Hepatocyte (in vitro differentiated cells): ENCODE data around the gene C19orf85. TPM values are rescaled to one million over a fixed set of nuclear protein-coding genes. Genes with fewer than 3 reads are reported as not detected.

ENCODE experiments used
- DNase-seq: peaks from one replicate; pipeline ENCODE4 v3.0.0-alpha.2; 2016; ENCODE audit warnings: low spot score
- H2AFZ ChIP-seq: fragments of 200-600 bp; sonication (generic); 2 replicates; pipeline ENCODE4 v1.6.0; 2016; ENCODE audit warnings: antibody characterized with exemption, mild to moderate bottlenecking
- H3K27ac ChIP-seq: fragments of 200-600 bp; sonication (generic); 2 replicates; pipeline ENCODE4 v1.5.1; 2016; ENCODE audit warnings: mild to moderate bottlenecking
- H3K27me3 ChIP-seq: fragments of 200-600 bp; sonication (generic); 2 replicates; pipeline ENCODE4 v1.6.1; 2016
- H3K36me3 ChIP-seq: fragments of 200-600 bp; sonication (generic); replicated peaks from 2 replicates; pipeline ENCODE4 v1.5.1; 2016; ENCODE audit warnings: low read depth; ENCODE audit not compliant: insufficient read depth
- H3K4me1 ChIP-seq: fragments of 200-600 bp; sonication (generic); 2 replicates; pipeline ENCODE4 v1.5.1; 2016; ENCODE audit warnings: mild to moderate bottlenecking, moderate library complexity; ENCODE audit not compliant: insufficient read depth
- H3K4me2 ChIP-seq: fragments of 200-600 bp; sonication (generic); 2 replicates; pipeline ENCODE4 v1.6.0; 2016
- H3K4me3 ChIP-seq: fragments of 200-600 bp; sonication (generic); 2 replicates; pipeline ENCODE4 v1.5.1; 2016; ENCODE audit warnings: mild to moderate bottlenecking
- H3K79me2 ChIP-seq: fragments of 200-600 bp; sonication (generic); 2 replicates; pipeline ENCODE4 v1.6.0; 2017; ENCODE audit warnings: mild to moderate bottlenecking
- H3K9me2 ChIP-seq: fragments of 200-600 bp; sonication (generic); replicated peaks from 2 replicates; pipeline ENCODE4 v1.6.0; 2017; ENCODE audit warnings: mild to moderate bottlenecking; ENCODE audit not compliant: insufficient read depth
- H3K9me3 ChIP-seq: fragments of 200-600 bp; sonication (generic); 2 replicates; pipeline ENCODE4 v1.5.1; 2016; ENCODE audit warnings: low read depth, mild to moderate bottlenecking
- H4K20me1 ChIP-seq: fragments of 200-600 bp; sonication (generic); 2 replicates; pipeline ENCODE4 v1.6.0; 2016; ENCODE audit warnings: mild to moderate bottlenecking; ENCODE audit not compliant: insufficient read depth, poor library complexity, severe bottlenecking
- EZH2 ChIP-seq: fragments of 200-600 bp; sonication (generic); IDR thresholded peaks from 2 replicates; pipeline ENCODE4 v1.6.1; 2016; ENCODE audit warnings: antibody characterized with exemption, mild to moderate bottlenecking, borderline replicate concordance
- EZH2phosphoT487 ChIP-seq: fragments of 200-600 bp; sonication (generic); IDR thresholded peaks from one replicate; pipeline ENCODE4 v1.6.1; 2018; ENCODE audit warnings: antibody characterized with exemption, mild to moderate bottlenecking, low read depth, moderate library complexity; ENCODE audit not compliant: unreplicated experiment, severe bottlenecking
- WGBS: methylation state at CpG from one replicate; pipeline ENCODE4 v1.1.6; 2016; ENCODE audit warnings: low lambda C conversion rate; ENCODE audit errors: missing lambda C conversion rate; 5-methylcytosine and 5-hydroxymethylcytosine counted together
- polyA plus RNA-seq: library from polyadenylated mRNA; unstranded; fragments of >200 nt; fragmentation: Nextera tagmentation; extraction: Ambion mirVana; gene quantifications from 2 replicates; pipeline ENCODE4 v1.2.1, GENCODE V29; 2016
- total RNA-seq: library from RNA; depleted of rRNA; stranded (reverse); fragments of >200 nt; gene quantifications from 2 replicates; pipeline ENCODE4 v1.2.3, GENCODE V29; 2014
- TF ChIP-seq, protein P1 (sequence below): fragments of 200-600 bp; sonication (generic); IDR thresholded peaks from 2 replicates; pipeline ENCODE4 v1.5.1; 2016; ENCODE audit warnings: antibody characterized with exemption, mild to moderate bottlenecking; ENCODE audit not compliant: poor library complexity

The C19orf85 gene
- total and polyA plus RNA-seq, 2 experiments from 2014 or later, result not detected

DNA sequence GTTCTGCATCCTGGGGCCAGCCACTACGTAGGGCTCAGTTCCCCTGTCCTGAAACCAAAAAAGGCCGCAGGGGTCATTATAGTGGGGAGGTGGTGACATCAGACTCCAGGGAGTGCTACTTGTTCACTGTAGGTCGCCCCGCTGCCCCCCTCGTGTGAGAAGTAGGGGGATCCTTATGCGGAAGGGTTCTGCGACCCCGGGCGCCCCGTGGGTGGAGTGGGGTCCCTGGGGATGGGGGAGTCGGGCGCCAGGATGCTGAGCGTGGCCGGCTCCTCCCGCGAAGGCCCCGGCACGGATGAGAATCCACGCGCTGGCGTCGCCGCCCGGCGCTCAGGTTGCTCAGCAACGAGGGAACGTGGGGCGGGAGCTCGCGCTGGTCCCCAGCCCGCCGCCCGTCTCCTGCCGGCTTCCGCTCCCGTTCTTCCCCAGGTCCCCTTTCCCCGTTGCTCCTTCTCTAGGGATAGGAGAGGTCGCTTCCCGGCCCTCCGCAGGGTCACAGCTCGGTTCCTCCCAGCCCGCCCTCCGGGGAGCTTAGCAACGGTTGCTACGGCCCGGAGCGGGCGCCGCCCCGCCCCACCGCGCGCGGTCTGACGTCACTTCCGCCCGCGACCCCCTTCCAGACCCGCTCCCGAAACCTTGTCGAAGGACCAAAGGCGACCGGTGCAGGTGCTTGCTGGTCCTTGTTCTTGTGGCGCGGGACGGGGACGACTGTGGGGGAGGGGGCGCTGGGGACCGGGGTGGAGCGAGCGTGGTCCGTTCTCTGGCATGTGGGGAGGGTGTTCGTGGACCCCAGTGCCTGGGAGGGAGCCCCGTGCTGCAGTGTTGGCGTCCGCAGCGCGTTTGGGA is 20.3 kb upstream of the C19orf85 start, which contains the start of gene NAT14:
Gene NAT14, plus strand, starts transcription at position 596 of the 846 bp plus-strand sequence. CDS start 521 bp downstream, outside the sequence.
- peaks cover 30% of the 10 kb centered on the region for H3K4me1 ChIP-seq

DNA sequence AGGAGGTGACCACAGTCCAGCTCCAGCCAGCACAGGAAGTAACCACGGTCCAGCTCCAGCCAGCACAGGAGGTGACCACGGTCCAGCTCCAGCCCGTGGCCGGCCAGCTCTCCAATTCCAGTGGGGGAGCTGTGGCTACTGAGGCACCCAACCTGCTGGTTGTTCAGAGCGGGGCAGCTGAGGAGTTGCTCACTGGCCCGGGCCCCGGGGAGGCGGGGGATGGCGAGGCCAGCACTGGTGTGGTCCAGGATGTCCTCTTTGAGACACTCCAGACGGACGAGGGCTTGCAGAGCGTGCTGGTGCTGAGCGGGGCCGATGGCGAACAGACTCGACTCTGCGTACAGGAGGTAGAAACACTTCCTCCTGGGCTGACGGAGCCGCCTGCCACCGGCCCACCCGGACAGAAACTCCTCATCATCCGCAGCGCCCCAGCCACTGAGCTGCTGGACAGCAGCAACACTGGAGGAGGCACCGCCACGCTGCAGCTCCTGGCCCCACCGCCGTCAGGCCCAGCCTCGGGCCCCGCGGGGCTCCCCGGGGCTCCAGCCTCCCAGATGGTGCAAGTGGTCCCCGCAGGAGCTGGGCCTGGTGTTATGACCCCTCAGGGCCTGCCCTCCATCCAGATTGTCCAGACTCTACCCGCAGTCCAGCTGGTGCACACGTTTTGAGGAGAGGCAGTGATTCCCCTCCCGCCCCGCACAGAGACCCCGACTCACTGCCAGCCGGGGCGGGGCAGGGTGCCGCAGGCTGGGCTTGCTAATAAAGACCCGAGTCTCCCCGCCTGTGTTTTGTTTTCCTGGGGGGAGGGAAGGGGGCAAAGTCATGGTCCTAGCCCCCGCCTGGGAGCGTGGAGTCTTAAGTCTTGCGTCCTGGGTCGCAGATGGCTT is 19.4 kb upstream of the C19orf85 start:
- Histone ChIP-seq H3K4me1 (peaks cover 30% of the 10 kb centered on the region), H3K9me3 (no peaks in the 10 kb centered on the region), H4K20me1 (no peaks in the 10 kb centered on the region), H3K27me3 (no peaks in the 10 kb centered on the region), H3K4me2 (peak overlapping the region; percentile 94), H3K4me3 (no peak overlapping the region), H3K9me2 (no peaks in the 10 kb centered on the region), H3K79me2 (peaks cover 10% of the 10 kb centered on the region), H3K27ac (no peak overlapping the region), H2AFZ (no peak overlapping the region), H3K36me3 (no peaks in the 10 kb centered on the region)
- TF ChIP-seq, protein P1, sequence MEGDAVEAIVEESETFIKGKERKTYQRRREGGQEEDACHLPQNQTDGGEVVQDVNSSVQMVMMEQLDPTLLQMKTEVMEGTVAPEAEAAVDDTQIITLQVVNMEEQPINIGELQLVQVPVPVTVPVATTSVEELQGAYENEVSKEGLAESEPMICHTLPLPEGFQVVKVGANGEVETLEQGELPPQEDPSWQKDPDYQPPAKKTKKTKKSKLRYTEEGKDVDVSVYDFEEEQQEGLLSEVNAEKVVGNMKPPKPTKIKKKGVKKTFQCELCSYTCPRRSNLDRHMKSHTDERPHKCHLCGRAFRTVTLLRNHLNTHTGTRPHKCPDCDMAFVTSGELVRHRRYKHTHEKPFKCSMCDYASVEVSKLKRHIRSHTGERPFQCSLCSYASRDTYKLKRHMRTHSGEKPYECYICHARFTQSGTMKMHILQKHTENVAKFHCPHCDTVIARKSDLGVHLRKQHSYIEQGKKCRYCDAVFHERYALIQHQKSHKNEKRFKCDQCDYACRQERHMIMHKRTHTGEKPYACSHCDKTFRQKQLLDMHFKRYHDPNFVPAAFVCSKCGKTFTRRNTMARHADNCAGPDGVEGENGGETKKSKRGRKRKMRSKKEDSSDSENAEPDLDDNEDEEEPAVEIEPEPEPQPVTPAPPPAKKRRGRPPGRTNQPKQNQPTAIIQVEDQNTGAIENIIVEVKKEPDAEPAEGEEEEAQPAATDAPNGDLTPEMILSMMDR, result no peak
- TF ChIP-seq EZH2 (no peak), EZH2phosphoT487 (no peak)
- 90% methylated on average over 36 of the region's 46 CpGs for WGBS
- DNase-seq, result no peak

More for the DNA sequence above, 20.3 kb upstream of the C19orf85 start, which contains the start of gene NAT14:
- TF ChIP-seq EZH2 (no peak), EZH2phosphoT487 (no peak)
- TF ChIP-seq, protein P1, result no peak
- H3K9me2 ChIP-seq, result no peaks in the 10 kb centered on the region
- no peaks in the 10 kb centered on the region for H3K36me3 ChIP-seq
- H3K27me3 ChIP-seq, result no peaks in the 10 kb centered on the region
- peak within 1 kb of the TSS; percentile 100 for H3K4me3 ChIP-seq
- no peaks in the 10 kb centered on the region for H4K20me1 ChIP-seq
- WGBS, result 7% methylated on average over 31 of the region's 78 CpGs
- peaks cover 10% of the 10 kb centered on the region for H3K79me2 ChIP-seq
- peak within 1 kb of the TSS; percentile 94 for H3K4me2 ChIP-seq
- H3K9me3 ChIP-seq, result no peaks in the 10 kb centered on the region
- peak within 1 kb of the TSS; percentile 48 for H2AFZ ChIP-seq
- peak within 1 kb of the TSS; percentile 71 for H3K27ac ChIP-seq
- peak; percentile 82 for DNase-seq

DNA sequence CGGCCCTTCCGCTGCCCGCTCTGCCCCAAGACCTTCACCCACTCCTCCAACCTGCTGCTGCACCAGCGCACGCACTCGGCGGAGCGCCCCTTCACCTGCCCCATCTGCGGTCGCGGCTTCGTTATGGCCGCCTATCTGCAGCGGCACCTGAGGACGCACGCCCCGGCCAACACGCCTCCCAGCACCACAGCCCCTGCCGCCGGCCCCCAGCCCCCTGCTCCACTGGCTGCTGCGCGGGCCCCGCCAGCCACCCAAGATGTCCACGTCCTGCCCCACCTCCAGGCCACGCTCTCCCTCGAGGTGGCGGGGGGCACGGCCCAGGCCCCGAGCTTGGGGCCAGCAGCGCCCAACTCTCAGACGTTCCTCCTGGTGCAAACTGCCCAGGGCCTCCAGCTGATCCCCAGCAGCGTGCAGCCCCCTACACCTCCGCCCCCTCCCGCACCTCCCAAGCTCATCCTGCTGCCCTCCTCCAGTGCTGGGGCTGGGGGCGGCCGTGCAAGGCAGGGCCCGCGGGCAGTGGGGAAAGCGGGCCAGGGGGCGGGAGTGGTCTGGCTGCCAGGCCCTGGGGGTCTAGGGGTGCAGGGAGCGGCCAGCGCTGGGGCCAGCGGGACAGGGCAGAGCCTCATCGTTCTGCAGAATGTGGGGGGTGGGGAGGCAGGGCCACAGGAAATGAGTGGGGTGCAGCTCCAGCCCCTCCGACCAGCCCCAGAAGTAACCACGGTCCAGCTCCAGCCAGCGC is 18.6 kb upstream of the C19orf85 start:
- TF ChIP-seq, protein P1, result no peak
- no peak for TF ChIP-seq EZH2phosphoT487
- no peaks in the 10 kb centered on the region for H3K36me3 ChIP-seq
- H3K4me1 ChIP-seq, result peaks cover 27% of the 10 kb centered on the region
- no peaks in the 10 kb centered on the region for H3K9me3 ChIP-seq
- no peaks in the 10 kb centered on the region for H3K27me3 ChIP-seq
- 93% methylated on average over 9 of the region's 47 CpGs for WGBS
- peaks cover 18% of the 10 kb centered on the region for H3K79me2 ChIP-seq
- no peak overlapping the region for H3K4me3 ChIP-seq
- no peak for DNase-seq
- H3K4me2 ChIP-seq, result no peak overlapping the region
- H3K27ac ChIP-seq, result no peak overlapping the region
- no peak overlapping the region for H2AFZ ChIP-seq
- no peaks in the 10 kb centered on the region for H4K20me1 ChIP-seq
- H3K9me2 ChIP-seq, result no peaks in the 10 kb centered on the region
